Cardiac septum (tissue), 1 donor: ENCODE data around the gene GMIP. TPM values are rescaled to one million over a fixed set of nuclear protein-coding genes. Genes with fewer than 3 reads are reported as not detected.

Source experiments
- DNase-seq: peaks from one replicate; pipeline ENCODE4 v3.0.0-alpha.2; 2020; ENCODE audit warnings: low spot score
- intact Hi-C: fragments of 100-400 bp; cut with DNase I; formaldehyde crosslinking; loops from one replicate; pipeline ENCODE4 v1.14.0; 2022
- total RNA-seq: library from RNA; stranded (reverse); fragmentation: NEBNext Ultra II Directional; extraction: Animal tissue kit (Norgen Biotek cat#: 25700); gene quantifications from one replicate; pipeline ENCODE4 v1.2.1, GENCODE V29; 2021
- donor health status: DM: no; HTN: no; CAD: no.

The GMIP gene
- total RNA-seq, 1 donor from 2014 or later: 3.5 TPM

DNA sequence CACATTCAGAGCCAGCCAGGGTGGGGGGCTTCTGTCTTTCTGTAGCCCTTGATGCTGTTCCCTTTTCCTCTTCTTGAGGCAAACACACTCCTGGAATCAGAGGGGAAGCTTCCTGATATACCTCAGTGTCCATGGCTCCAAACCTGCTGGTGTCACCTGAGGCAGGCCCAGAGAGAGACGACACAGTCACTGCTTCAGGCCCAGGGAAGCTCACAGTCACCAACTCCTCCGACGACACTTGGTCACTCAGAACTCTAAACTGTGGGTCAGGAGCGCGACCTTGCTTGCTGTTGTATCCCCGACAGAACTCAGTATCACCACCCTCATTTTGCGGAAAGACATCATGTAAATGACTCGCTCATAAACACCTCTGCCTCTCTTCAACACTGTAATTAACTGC, 18.9 kb upstream of the GMIP start:
- intact Hi-C loops: loop anchor here (5.0 to 10.0 kb wide), 3 partner anchors 115 to 242 kb away; partner anchors contain the start of genes ZNF506 and ZNF93
- no peak for DNase-seq

DNA sequence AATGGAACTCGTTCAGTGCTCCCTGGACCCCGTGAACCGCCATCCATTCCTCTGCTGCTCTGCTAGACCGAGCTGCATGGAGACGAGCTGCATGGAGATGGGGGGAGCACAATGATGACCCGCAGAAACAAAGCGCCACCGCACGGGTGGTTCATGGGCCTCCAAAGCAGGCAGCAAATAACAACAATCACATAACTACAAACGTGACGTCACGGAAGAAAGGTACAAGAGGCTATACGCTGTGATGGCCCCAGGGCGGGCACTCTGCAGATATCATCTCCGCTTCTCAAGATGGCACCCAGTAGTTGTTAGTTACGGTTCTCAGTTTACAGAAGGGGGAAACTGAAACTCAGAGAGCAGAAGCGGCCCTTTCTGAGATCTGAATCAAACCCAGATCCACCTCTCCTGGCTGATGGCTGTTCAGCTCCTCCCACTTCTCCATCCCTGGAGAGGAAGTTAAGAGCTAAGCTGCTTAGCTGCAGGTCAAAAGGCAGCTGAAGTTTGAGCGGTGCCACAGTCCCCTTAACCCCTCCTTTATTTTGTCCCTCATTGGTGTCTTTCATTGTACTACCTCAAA, 18.3 kb upstream of the GMIP start:
- intact Hi-C loops: loop anchor here (5.0 to 10.0 kb wide), 3 partner anchors 116 to 243 kb away; partner anchors contain the start of genes ZNF506 and ZNF93
- no peak for DNase-seq

DNA sequence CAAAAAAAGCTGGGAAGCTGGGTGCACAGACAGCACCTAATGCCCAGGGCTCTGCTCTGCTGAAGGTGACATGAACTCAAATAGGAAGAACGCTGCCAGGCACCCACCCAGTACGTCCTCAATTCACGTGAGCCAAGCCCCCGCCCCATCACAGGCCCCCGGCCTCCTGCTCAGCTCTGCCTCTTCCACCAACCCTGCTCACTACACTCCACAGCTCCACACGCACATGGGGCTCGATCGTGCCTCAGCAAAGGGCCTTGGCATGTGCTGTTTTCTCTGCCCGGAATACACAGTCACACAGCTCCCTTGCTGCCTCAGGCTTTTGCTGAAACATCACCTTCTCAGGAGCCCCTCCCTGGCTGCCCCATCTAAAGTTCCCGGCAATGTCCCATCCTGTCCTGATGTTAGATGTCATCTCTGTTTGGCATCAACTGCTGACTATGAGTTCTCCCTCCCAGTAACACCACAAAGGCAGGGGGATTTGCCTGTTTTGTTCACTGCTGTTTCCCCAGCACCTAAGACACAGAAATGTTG, 17.8 kb upstream of the GMIP start:
- intact Hi-C loops: loop anchor here (5.0 to 10.0 kb wide), 3 partner anchors 116 to 244 kb away; partner anchors contain the start of genes ZNF506 and ZNF93

DNA sequence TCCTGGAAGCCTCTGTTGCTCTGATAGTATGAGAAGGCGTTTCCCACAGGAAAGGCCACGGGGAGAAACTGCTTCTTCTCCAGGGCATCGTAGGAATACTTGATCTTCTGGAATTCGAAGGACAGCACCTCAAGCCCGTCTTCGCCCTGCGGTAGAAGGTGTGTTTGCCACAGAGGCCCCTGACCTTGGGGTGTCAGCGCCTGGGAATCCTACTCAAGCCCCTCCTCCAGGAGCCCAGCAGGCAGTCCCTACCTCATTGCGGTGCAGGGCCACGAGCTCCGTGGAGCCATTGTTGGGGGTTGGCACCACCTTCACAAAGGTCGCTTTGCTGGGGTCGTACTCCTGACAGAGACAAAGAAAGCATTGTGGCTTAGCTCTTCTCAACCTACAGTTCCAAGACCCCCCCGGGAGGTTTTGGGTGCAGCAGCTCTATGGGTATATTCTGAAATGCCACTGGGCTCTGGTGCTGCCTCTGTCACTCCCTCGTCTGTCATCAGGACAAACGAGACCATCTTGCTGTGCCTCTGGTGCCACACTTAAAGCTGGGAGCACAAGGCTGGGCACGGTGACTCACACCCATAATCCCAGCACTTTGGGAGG, 16.3 kb upstream of the GMIP start:
- DNase-seq: no peak
- intact Hi-C loops: loop anchor here (5.0 to 10.0 kb wide), 3 partner anchors 118 to 245 kb away; partner anchors contain the start of genes ZNF506 and ZNF93

More for the DNA sequence above, 17.8 kb upstream of the GMIP start:
- no peak for DNase-seq

DNA sequence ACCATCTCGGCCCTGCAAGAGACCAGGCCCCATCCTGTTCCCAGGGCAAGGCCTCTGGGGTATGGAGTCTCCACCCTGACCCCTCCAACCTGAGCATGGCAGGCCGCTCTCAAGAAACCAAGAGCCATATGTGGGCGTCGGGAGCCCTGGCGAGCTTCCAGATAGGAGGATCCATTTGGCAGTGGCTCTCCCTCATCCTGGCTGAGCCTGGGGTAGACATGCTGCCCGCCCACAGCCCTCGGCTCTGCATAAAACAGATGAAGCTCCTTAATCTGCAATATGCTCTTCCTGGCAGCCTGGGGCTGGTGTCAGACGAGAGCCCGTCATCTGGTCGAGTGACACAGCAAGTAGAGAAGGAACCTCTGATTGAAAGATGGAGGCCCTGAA, 13.9 kb upstream of the GMIP start:
- DNase-seq: no peak
- intact Hi-C loops: no loop called here

DNA sequence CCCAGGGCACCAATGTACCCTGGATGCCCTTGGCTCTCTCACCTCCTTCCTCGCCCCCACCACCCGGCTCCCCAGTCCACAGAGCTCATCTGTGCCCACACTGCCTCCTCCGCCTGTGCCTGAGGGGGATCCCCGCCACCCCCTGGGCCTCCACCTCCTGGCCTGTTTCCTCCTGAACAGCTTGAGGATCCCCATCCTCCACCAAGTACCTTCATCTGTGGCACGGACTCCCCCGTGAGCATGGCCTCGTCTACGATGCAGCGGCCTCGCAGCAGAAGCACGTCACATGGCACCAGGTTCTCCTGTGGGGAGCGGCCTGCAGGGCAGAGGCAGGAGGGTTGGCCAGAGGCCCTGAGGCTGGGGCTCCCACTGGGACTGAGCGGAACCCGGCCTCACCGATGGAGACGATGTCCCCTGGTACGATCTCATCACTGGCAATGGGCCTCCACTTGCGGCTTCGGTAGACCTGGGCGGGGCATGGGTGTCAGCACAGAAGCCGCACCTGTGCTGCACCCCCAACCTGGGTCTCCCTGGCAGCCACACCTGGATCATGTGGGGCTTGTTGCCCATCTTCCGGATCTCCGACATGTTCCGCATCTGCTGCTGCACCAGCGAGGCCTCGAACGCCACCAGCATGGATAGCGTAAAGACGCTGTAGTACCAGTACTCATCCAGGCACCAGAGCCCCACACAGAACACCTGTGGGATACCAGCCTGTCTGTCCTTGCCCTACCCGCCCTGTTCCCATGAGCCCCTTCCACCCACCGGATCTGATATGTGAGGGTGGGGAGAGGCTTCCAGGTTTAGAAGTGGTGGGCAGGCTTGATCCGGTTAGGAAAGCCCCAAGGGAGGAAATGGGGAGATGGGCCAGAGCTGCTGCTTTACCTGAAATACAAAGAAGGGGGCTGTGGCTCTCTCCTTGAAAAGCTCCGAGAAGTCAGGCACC, 13.3 kb upstream of the GMIP start:
- DNase-seq: no peak
- intact Hi-C loops: no loop called here

DNA sequence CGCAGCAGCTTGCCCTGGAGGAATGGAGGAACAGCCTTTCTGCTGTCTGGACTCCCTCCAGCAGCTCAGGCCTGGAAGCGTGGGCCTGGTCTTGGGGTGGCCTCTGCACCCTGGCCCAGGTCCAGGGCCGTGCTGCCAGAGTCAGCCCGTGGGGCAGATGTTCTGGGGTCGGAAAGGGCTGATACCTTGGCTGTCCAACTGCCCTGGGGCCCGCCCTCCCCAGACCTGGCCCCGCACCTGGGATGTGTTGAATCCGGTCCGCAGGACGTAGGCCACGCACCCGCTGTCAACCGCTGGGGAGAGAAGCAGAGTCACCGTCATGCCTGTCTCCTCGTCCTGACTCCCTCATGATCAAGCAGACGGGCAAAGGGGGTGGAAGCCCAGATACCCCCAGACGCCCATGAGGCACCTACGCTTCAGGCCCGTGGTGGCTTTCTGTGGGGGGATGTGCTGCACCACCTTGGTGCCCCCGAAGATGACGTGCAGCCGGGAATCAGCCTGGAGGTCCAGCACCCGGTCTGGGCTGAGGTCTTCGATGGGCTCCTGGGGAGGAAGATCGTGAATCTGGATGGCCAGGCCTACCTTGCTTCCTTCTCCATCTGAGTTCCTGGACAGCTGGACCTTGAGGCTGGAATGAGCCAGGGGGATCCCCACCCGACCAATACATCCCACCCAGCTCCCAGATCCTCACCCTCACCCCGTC, 12.3 kb upstream of the GMIP start:
- intact Hi-C loops: no loop called here
- DNase-seq: no peak

DNA sequence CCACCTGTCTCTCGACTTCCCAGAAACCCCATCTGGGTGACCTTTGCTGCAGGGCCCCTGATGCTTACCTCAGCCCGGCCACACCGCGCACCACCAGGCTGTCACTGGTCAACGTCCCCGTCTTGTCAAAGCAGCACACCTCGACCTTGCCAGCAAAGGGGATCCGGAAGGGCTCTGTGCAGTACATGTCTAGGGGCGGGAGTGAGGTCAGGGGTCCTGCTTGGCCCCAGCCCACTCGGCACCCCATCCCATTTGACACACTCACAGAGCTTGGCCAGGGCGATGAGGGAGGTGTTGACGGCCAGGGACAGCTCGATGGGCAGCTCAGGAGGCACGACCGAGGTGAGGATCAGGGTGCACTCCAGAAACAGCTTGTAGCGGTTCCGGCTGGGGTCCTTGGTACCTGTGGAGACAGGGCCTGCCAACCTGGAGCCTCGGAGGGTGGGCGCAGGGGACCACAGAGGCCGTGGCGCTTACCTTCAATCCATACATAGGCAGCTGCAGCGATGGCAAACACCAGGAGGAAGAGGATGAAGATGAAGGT, 11.7 kb upstream of the GMIP start:
- intact Hi-C loops: no loop called here

DNA sequence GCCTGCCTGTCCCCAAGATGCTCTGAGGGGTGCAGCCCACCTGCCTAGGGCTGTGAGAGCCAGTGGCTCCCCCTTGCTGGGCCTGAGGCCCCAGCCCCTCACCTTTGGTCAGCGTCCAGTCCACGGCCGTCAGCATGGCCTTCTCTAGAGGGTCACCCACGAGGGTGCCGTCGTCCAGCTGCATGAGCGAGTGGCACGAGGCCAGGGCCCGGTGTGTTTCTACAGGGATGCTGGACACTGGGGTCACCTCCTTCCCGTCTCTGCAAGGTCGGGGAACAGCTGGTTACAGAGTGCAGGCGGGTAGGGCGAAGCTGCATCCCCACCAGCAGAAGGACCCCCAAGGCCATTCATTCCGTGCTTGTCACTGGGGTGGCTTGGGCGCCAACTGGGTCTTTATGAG, 11.0 kb upstream of the GMIP start:
- no peak for DNase-seq
- intact Hi-C loops: no loop called here

More for the DNA sequence above, 11.7 kb upstream of the GMIP start:
- no peak for DNase-seq

DNA sequence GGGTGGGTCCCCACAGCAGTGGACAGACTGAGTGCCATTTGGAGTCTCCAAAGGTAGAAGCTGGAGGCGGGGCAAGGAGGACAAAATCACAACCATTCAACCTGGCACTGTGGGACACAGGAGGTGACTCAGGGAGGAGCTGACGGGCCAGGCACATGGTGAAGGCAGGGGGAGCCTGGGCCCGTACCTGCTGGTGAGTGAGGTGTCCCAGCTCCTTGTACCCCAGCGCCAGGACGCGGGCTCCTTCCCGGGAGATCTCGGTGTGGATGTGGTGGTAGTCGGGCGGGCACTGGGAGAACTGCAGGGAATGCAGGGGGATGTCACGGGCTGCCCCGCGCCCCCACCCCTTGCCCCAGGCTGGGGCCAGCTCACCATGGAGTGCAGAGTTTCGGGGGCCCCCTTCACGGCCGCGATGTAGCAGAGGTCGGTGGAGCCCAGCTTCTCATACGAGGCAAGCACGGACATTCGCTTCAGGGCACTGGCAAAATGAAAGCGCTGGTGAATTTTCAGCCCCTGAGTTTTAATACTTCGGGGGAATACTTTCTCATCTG, 10.2 kb upstream of the GMIP start:
- no peak for DNase-seq
- intact Hi-C loops: no loop called here

DNA sequence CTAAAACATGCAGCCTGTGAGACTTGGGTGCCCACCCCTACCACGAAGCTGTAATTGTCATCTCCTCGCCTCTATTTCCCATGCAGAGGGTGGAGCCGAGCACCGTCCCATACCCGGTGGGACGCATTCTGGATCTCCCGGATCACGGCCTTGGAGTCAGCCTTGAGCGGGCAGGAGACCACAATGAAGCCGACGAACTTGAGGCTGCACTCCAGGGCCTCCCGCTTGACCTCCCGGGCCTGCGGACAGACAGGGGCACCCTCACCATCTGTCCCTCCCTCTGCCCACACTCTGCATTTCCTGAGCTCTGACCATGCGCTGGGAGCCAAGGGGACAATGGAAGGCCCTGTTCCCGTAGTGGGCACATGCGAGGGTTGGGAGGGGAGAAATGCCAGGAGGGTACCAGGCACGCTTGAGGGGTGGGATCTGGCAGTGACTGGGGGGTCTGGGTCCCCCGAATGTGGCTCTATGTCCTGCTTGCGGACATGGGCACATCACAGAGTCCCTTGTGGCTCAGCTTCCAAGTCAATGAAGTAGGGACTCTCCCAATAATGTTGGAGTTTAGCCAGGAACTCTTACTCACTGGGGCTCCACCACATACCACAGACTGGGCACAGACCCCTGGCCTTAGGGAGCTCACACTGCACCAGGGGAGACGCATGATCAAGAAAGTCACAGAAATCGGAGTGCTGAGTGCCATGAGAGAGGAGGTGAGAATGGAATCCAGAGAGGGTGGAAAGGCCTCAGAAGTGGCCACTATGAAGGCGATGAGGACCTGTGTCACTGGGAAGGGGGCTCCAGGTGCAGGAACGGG, 9.2 kb upstream of the GMIP start:
- no peak for DNase-seq
- intact Hi-C loops: no loop called here

DNA sequence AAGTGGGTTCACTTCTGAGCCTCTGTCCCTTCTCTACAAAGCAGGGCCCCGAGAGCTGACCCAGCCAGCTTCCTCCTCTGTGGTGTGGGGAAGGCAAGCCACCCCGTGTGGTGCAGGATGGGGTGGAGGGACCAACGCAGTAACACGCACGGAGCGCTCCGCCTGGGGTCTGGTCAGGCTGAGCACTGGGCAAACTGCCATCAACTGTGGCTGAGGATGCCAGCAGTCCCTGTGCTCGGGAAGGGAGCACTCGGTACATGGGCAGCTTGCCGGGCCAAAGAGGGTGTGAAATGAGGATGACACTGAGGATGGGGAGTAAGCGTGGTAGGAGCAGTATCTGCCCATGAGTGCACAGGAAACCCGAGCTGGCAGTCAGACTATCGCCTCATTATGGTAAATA, 7.6 kb upstream of the GMIP start:
- no peak for DNase-seq
- intact Hi-C loops: no loop called here

DNA sequence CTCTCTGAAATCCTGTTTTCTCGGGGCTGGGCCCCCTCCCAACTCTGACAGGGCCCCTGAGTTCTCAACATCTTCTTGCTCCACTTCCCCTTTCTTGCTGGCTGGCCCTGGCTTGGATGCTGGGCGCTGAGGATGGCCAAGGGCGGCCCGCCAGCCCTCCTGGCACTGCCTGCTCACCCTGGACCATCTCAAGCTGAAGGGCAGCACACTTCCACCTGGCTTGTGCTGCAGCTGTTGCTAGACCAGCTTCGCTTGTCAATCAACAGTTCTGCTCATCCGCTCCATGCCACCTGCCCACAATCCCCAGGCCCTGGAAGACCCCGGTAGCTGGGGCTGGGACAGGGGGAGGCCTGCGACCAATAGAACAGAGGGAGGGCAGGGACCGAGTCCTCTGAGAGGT, 6.9 kb upstream of the GMIP start:
- no peak for DNase-seq

DNA sequence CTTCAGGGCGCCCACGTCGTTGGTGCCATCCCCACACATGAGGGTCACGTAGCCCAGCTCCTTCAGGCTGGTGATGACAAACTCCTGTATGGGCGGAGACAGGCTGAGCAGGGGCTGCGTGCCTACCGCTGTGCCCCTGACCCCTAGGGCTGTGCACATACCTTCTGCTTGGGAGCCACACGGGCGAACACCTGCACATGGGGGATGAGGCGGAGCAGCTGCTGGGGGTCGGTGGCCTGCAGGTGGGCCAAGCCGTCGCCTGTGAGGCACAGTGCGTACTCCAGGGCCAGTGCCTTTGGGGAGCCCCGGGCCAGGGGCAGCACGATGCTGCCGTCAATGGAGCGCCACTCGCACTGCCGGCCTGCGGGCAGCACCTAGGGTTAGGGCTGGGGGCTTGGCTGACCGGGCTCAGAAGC, 6.1 kb upstream of the GMIP start:
- intact Hi-C loops: no loop called here
- no peak for DNase-seq

More for the DNA sequence above, 6.9 kb upstream of the GMIP start:
- intact Hi-C loops: no loop called here

DNA sequence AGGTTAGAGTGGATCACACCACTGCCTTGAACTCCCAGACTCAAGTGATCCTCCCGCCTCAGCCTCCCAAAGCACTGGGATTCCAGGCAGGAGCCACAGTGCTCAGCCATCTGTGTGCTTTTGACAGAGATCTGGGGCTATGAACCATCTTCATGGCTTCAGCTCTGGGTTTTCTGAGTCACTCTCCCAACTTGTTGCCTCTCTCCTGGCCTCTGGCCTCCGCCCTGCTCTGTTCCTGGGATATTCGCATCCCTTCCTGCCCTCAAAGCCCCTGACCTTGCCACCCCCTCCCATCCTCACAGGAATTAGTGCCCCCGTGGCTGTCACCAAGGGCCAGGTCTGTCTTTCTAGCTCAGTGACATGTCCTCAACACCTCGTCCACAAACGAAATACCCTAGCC, 5.7 kb upstream of the GMIP start:
- intact Hi-C loops: no loop called here
- DNase-seq: no peak

DNA sequence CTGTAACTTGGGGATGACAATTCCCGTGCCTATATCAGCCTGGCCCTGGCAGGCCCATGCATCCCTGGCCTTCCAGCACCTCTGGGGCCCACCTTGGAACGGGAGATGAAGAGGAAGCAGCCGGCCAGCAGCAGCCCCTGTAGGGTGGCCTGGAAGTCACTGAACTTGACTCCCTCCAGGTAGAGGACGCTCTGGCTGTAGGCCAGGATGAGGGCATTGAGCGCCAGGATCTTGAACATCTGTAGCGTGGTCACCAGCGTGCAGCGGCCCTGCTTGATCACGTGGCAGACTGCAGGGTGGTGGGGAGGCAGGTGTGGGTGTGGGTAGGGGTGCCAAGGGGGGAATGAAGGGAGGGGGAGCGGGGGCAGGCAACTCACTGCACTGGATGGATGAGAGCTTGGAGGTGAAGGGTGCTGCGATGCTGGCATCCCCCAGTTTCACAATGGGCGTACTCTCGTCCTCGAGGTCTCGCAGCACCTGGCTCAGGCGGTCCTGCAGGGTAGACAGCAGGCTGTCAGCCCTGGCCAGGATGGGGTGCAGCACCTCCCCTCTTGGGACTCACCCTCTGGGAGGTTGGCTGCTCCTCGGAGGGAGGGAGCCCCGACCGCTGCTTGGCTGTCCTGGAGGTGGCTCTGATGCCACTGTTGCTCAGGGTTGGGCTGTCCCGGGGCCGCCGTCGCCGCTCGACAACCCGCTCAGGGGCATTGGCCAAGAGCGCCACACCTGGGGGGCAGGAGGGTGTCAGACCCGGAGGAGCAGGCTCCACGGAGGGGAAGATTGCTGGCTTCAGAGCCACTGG, 3.8 kb upstream of the GMIP start:
- DNase-seq: no peak
- intact Hi-C loops: no loop called here

DNA sequence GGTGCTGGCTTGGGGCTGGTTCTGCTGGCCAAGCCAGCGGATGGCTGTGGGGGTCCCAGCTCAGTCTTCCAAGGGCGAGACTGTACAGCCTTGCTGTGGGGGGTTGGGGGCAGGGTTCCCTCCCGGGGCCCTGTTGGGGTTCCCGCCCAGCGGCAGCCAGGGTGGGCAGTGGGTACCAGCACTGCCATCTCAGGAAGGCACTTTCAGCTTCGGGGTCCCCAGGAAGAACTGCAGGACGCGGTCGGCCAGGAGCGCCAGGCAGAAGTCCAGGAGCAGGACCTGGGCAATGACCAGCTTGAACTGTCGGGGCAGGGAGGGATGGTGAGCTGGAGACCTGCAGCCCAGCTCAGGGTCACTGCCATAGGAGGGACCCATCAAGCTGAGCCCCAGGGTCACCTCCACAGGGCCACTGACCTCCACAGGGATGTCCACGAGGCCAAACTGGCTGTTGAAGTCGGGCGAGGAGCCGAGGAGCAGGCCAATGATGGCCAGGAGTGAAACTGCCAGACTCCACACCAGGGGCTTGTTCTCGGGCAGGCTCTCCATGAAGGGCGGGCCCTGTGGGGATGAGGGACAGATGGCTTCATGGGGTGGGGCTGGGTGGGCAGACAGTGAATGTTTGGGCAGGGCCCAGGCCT, 1.9 kb upstream of the GMIP start:
- no peak for DNase-seq
- intact Hi-C loops: no loop called here
